HepG2 (cell line): Measurements from ENCODE around the gene NLRC5. TPM values are rescaled to one million over a fixed set of nuclear protein-coding genes. Genes with fewer than 3 reads are reported as not detected.
A peak's percentile ranks its signal among the peaks of the same experiment; 100 is the strongest.

Experiments used
- AHR ChIP-seq: IDR thresholded peaks from 2 replicates; pipeline ENCODE4 v1.6.1; 2018; ENCODE audit warnings: missing genetic modification reagents, missing compliant biosample characterization
- ARNT2 ChIP-seq: sonication (generic); formaldehyde crosslinking; IDR thresholded peaks from 2 replicates; pipeline ENCODE4 v1.8.0; 2022; ENCODE audit warnings: mild to moderate bottlenecking, low read depth, missing genetic modification reagents, moderate library complexity
- CCDC6 ChIP-seq: sonication (generic); formaldehyde crosslinking; IDR thresholded peaks from 2 replicates; pipeline ENCODE4 v1.8.1; 2022; ENCODE audit warnings: mild to moderate bottlenecking, missing genetic modification reagents, moderate library complexity
- ETS1 ChIP-seq: sonication (generic); formaldehyde crosslinking; IDR thresholded peaks from 2 replicates; pipeline ENCODE4 v1.4.0; 2020; ENCODE audit warnings: missing genetic modification reagents
- FOSL2 ChIP-seq: sonication (generic); formaldehyde crosslinking; IDR thresholded peaks from 2 replicates; pipeline ENCODE4 v1.4.0; 2020; ENCODE audit warnings: missing genetic modification reagents
- HNRNPUL1 ChIP-seq: fragments of 200-400 bp; formaldehyde crosslinking; IDR thresholded peaks from 2 replicates; pipeline ENCODE4 v1.6.1; 2017; ENCODE audit warnings: low read depth, mild to moderate bottlenecking, low read length, moderate library complexity
- KAT7 ChIP-seq: IDR thresholded peaks from 2 replicates; pipeline ENCODE4 v1.6.1; 2018; ENCODE audit warnings: borderline replicate concordance, missing compliant biosample characterization
- SIX1 ChIP-seq: sonication (generic); formaldehyde crosslinking; IDR thresholded peaks from 2 replicates; pipeline ENCODE4 v1.4.0; 2020; ENCODE audit warnings: missing genetic modification reagents, borderline replicate concordance
- SP140L ChIP-seq: sonication (generic); formaldehyde crosslinking; IDR thresholded peaks from 2 replicates; pipeline ENCODE4 v1.4.0; 2020; ENCODE audit warnings: missing genetic modification reagents, borderline replicate concordance
- SRSF4 ChIP-seq: fragments of 200-400 bp; formaldehyde crosslinking; IDR thresholded peaks from one replicate; pipeline ENCODE4 v1.6.1; 2018; ENCODE audit warnings: mild to moderate bottlenecking, low read depth, low read length, moderate library complexity; ENCODE audit not compliant: poor library complexity, severe bottlenecking
- SRY ChIP-seq: sonication (generic); formaldehyde crosslinking; IDR thresholded peaks from 2 replicates; pipeline ENCODE4 v1.8.0; 2022; ENCODE audit warnings: mild to moderate bottlenecking, missing genetic modification reagents
- ZFX ChIP-seq: sonication (generic); formaldehyde crosslinking; IDR thresholded peaks from 2 replicates; pipeline ENCODE4 v1.4.0; 2020; ENCODE audit warnings: mild to moderate bottlenecking, low read depth, missing genetic modification reagents, moderate library complexity
- ZNF224 ChIP-seq: sonication (generic); formaldehyde crosslinking; IDR thresholded peaks from 2 replicates; pipeline ENCODE4 v1.5.0; 2020; ENCODE audit warnings: mild to moderate bottlenecking, missing genetic modification reagents
- ZNF652 ChIP-seq: IDR thresholded peaks from 2 replicates; pipeline ENCODE4 v1.6.1; 2016; ENCODE audit warnings: low read depth, borderline replicate concordance
- ZNF883 ChIP-seq: sonication (generic); formaldehyde crosslinking; IDR thresholded peaks from 2 replicates; pipeline ENCODE4 v1.5.1; 2020; ENCODE audit warnings: mild to moderate bottlenecking, missing genetic modification reagents; ENCODE audit errors: not compliant biosample characterization
- polyA plus RNA-seq, 8 experiments: library from polyadenylated mRNA; depleted of rRNA in 3 of 8; stranded (reverse) in 7 of 8; unstranded in 1 of 8; fragments of >200 nt; fragmentation: Illumina TruSeq in 4 of 8; extraction: Trizol in 4 of 8; gene quantifications; 2 replicates each; pipeline versions ENCODE4 v1.2.1 to v1.2.3, GENCODE V29; 2011 to 2016; ENCODE audit warnings: low read depth in 4 of 8, missing spikeins in 1 of 8, mixed read lengths in 1 of 8; ENCODE audit not compliant: insufficient read depth in 1 of 8
- total RNA-seq, 5 experiments: library from RNA; depleted of rRNA; stranded (reverse); fragments of >200 nt; fragmentation: Illumina TruSeq; extraction: Trizol; gene quantifications; 2 replicates each; pipeline ENCODE4 v1.2.3, GENCODE V29; 2016; ENCODE audit warnings: low read depth in 1 of 5
- TF ChIP-seq, protein P1 (sequence below): sonication (generic); formaldehyde crosslinking; IDR thresholded peaks from 2 replicates; pipeline ENCODE4 v1.5.0; 2020; ENCODE audit warnings: mild to moderate bottlenecking, missing genetic modification reagents
- TF ChIP-seq, protein P2 (sequence below): sonication (generic); formaldehyde crosslinking; IDR thresholded peaks from 2 replicates; pipeline ENCODE4 v1.4.0; 2020; ENCODE audit warnings: missing genetic modification reagents, low read depth, mild to moderate bottlenecking, borderline replicate concordance

The NLRC5 gene
- total and polyA plus RNA-seq, 2 of the 13 experiments (the other 11 are each of a cell fraction or from before 2014, with no cell fraction given) = 6.3 to 12.7 TPM

GRCh38 chr16:57083485-57084126 is 94.2 kb downstream of the NLRC5 start (continued):
- TF ChIP-seq ZNF883 (CRISPR knock-in tag) = peak; percentile 12
- TF ChIP-seq KAT7 (CRISPR knock-in tag) = no peak
- no peak for TF ChIP-seq ARNT2 (CRISPR knock-in tag)
- TF ChIP-seq ZNF224 = no peak
- TF ChIP-seq AHR (CRISPR knock-in tag) = no peak
- no peak for TF ChIP-seq SRSF4
- peak; percentile 22; the same call in 1 of the 2 replicates for TF ChIP-seq ZNF652 (CRISPR knock-in tag)
- 0 out of 2 replicates have a peak, but pooled peaks have one; percentile 13 for TF ChIP-seq ZFX
- TF ChIP-seq, protein P1, sequence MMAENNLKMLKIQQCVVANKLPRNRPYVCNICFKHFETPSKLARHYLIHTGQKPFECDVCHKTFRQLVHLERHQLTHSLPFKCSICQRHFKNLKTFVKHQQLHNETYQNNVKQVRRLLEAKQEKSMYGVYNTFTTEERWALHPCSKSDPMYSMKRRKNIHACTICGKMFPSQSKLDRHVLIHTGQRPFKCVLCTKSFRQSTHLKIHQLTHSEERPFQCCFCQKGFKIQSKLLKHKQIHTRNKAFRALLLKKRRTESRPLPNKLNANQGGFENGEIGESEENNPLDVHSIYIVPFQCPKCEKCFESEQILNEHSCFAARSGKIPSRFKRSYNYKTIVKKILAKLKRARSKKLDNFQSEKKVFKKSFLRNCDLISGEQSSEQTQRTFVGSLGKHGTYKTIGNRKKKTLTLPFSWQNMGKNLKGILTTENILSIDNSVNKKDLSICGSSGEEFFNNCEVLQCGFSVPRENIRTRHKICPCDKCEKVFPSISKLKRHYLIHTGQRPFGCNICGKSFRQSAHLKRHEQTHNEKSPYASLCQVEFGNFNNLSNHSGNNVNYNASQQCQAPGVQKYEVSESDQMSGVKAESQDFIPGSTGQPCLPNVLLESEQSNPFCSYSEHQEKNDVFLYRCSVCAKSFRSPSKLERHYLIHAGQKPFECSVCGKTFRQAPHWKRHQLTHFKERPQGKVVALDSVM = no peak
- TF ChIP-seq ETS1 (CRISPR knock-in tag) = no peak
- TF ChIP-seq SIX1 = no peak
- no peak for TF ChIP-seq HNRNPUL1
- TF ChIP-seq, protein P2, sequence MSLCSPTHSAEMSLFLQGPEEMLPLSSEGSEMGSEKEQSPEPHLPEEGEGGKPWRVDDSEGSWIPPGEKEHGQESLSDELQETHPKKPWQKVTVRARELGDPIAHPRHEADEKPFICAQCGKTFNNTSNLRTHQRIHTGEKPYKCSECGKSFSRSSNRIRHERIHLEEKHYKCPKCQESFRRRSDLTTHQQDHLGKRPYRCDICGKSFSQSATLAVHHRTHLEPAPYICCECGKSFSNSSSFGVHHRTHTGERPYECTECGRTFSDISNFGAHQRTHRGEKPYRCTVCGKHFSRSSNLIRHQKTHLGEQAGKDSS (CRISPR knock-in tag) = peak; percentile 89; the same call in 1 of the 2 replicates
- no peak for TF ChIP-seq SRY
- TF ChIP-seq SP140L = no peak
- no peak for TF ChIP-seq CCDC6
- no peak for TF ChIP-seq FOSL2
